ENCODE results near the gene CELSR3. TPM values are rescaled to one million over a fixed set of nuclear protein-coding genes. Genes with fewer than 3 reads are reported as not detected.

The CELSR3 gene
- total and polyA plus RNA-seq, 4 donors: 0.16 to 0.37 (median 0.26) TPM

DNA sequence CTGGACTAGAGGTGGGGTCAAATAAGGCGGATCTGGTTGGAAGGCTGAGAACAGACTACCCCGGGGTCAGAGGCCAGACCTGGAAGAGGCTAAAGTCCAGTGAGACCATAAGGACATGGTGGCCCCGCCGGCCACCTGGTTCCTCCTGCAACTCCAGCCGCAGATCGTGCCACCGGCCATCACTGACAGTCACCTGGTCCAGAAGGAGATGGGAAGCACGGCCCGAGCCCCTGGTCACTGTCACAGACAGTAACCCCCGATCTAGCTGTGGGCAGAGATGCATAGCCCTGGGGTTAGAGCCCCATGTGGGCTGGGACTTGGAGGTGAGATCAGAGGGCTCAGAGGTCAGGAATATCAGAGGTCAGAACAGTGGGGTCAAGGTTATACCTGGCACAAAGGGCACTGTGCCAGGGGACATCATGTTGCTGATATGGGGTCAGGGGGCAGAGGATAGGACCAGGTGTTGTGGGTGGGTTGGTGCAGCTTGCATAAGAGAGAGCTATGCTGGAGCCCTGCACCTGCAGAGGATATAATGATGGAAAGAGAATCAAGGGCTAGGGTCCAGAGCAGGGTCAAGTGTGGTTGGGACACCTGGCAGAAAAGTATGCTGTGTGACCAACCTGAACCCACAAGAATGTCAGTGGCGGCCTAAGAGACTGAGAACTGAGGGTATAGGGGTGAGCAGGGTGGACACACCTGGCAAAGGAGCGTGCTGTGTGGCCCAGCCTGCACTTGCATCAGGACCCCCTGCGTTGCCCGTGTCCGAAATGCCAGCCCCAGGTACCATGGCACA lies 9.6 kb downstream of the CELSR3 start:
- Histone ChIP-seq H3K27me3 (ENCODE audit: control insufficient read depth in 4 of 4, insufficient read depth in 4 of 4, low read length in 3 of 4) (no peaks in the 10 kb centered on the region), H3K4me1 (ENCODE audit: control insufficient read depth in 4 of 4, insufficient read depth in 4 of 4, low read length in 3 of 4) (peaks cover 0 to 9% (median under 1%) of the 10 kb centered on the region in 4 donors), H3K9me3 (ENCODE audit: control insufficient read depth in 4 of 4, low read length in 3 of 4) (no peaks in the 10 kb centered on the region), H3K4me3 (ENCODE audit: low read depth in 1 of 3, low read length in 3 of 3) (no peak overlapping the region), H3K9ac (ENCODE audit: low read depth in 1 of 2, low read length in 2 of 2) (no peak overlapping the region), H3K36me3 (ENCODE audit: control insufficient read depth in 4 of 4, insufficient read depth in 3 of 4, low read depth in 1 of 4, low read length in 3 of 4) (no peaks in the 10 kb centered on the region), H3K27ac (ENCODE audit: low read depth in 1 of 2, low read length in 2 of 2) (no peak overlapping the region)
- WGBS: 97% methylated on average over 15 of the region's 15 CpGs
- DNase-seq (ENCODE audit: low spot score): no peak
- no peak for TF ChIP-seq JUND (IDR thresholded peaks at IDR 0.05)
- TF ChIP-seq NR2F2 (IDR thresholded peaks at IDR 0.05): no peak
- TF ChIP-seq, protein P1, sequence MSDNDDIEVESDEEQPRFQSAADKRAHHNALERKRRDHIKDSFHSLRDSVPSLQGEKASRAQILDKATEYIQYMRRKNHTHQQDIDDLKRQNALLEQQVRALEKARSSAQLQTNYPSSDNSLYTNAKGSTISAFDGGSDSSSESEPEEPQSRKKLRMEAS (IDR thresholded peaks at IDR 0.05): no peak
- TF ChIP-seq YY1 (IDR thresholded peaks at IDR 0.05): no peak
- TF ChIP-seq FOXA2 (IDR thresholded peaks at IDR 0.05): no peak
- TF ChIP-seq, protein P2, sequence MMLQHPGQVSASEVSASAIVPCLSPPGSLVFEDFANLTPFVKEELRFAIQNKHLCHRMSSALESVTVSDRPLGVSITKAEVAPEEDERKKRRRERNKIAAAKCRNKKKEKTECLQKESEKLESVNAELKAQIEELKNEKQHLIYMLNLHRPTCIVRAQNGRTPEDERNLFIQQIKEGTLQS (IDR thresholded peaks at IDR 0.05): no peak
- TF ChIP-seq, protein P3, sequence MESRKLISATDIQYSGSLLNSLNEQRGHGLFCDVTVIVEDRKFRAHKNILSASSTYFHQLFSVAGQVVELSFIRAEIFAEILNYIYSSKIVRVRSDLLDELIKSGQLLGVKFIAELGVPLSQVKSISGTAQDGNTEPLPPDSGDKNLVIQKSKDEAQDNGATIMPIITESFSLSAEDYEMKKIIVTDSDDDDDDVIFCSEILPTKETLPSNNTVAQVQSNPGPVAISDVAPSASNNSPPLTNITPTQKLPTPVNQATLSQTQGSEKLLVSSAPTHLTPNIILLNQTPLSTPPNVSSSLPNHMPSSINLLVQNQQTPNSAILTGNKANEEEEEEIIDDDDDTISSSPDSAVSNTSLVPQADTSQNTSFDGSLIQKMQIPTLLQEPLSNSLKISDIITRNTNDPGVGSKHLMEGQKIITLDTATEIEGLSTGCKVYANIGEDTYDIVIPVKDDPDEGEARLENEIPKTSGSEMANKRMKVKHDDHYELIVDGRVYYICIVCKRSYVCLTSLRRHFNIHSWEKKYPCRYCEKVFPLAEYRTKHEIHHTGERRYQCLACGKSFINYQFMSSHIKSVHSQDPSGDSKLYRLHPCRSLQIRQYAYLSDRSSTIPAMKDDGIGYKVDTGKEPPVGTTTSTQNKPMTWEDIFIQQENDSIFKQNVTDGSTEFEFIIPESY (IDR thresholded peaks at IDR 0.05): no peak
- TF ChIP-seq RXRA (IDR thresholded peaks at IDR 0.05): no peak
- no peak for TF ChIP-seq FOXA1 (IDR thresholded peaks at IDR 0.05)
- TF ChIP-seq HNF4A (conservative IDR thresholded peaks at IDR 0.05): no peak
- TF ChIP-seq SP1 (IDR thresholded peaks at IDR 0.05): no peak
- TF ChIP-seq TAF1 (conservative IDR thresholded peaks at IDR 0.05): no peak
- TF ChIP-seq HNF4G (IDR thresholded peaks at IDR 0.05): no peak
- TF ChIP-seq GABPA (IDR thresholded peaks at IDR 0.05 in 1 of 2, conservative IDR thresholded peaks at IDR 0.05 in 1 of 2): no peak
- TF ChIP-seq, protein P4, sequence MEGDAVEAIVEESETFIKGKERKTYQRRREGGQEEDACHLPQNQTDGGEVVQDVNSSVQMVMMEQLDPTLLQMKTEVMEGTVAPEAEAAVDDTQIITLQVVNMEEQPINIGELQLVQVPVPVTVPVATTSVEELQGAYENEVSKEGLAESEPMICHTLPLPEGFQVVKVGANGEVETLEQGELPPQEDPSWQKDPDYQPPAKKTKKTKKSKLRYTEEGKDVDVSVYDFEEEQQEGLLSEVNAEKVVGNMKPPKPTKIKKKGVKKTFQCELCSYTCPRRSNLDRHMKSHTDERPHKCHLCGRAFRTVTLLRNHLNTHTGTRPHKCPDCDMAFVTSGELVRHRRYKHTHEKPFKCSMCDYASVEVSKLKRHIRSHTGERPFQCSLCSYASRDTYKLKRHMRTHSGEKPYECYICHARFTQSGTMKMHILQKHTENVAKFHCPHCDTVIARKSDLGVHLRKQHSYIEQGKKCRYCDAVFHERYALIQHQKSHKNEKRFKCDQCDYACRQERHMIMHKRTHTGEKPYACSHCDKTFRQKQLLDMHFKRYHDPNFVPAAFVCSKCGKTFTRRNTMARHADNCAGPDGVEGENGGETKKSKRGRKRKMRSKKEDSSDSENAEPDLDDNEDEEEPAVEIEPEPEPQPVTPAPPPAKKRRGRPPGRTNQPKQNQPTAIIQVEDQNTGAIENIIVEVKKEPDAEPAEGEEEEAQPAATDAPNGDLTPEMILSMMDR (IDR thresholded peaks at IDR 0.05; ENCODE audit: low read depth, low read length, missing input control): no peak
- TF ChIP-seq, protein P5, sequence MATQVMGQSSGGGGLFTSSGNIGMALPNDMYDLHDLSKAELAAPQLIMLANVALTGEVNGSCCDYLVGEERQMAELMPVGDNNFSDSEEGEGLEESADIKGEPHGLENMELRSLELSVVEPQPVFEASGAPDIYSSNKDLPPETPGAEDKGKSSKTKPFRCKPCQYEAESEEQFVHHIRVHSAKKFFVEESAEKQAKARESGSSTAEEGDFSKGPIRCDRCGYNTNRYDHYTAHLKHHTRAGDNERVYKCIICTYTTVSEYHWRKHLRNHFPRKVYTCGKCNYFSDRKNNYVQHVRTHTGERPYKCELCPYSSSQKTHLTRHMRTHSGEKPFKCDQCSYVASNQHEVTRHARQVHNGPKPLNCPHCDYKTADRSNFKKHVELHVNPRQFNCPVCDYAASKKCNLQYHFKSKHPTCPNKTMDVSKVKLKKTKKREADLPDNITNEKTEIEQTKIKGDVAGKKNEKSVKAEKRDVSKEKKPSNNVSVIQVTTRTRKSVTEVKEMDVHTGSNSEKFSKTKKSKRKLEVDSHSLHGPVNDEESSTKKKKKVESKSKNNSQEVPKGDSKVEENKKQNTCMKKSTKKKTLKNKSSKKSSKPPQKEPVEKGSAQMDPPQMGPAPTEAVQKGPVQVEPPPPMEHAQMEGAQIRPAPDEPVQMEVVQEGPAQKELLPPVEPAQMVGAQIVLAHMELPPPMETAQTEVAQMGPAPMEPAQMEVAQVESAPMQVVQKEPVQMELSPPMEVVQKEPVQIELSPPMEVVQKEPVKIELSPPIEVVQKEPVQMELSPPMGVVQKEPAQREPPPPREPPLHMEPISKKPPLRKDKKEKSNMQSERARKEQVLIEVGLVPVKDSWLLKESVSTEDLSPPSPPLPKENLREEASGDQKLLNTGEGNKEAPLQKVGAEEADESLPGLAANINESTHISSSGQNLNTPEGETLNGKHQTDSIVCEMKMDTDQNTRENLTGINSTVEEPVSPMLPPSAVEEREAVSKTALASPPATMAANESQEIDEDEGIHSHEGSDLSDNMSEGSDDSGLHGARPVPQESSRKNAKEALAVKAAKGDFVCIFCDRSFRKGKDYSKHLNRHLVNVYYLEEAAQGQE (IDR thresholded peaks at IDR 0.05): no peak
- no peak for TF ChIP-seq RAD21 (IDR thresholded peaks at IDR 0.05)
- TF ChIP-seq EGR1 (IDR thresholded peaks at IDR 0.05; ENCODE audit: low read depth in 2 of 2): no peak
